ENCODE measurements around the gene JARID2. TPM values are rescaled to one million over a fixed set of nuclear protein-coding genes. Genes with fewer than 3 reads are reported as not detected.

JARID2 gene
- polyA plus RNA-seq, 1 donor from 2014 or later: 25.5 TPM

- Histone ChIP-seq H3K4me2 (ENCODE audit: low read length) (peak overlapping the region; percentile 87), H3K9me3 (ENCODE audit: low read length) (no peaks in the 10 kb centered on the region), H3K36me3 (ENCODE audit: insufficient read depth, low read length) (no peaks in the 10 kb centered on the region), H3F3A (ENCODE audit: insufficient read depth, low read length, poor library complexity, severe bottlenecking) (peaks cover 4% of the 10 kb centered on the region), H3K4me3 (ENCODE audit: low read length) (peak overlapping the region; percentile 63), H3K27ac (ENCODE audit: low read length) (peak overlapping the region; percentile 91), H3K9ac (ENCODE audit: low read length) (peak overlapping the region; percentile 57), H3K79me2 (replicated peaks; ENCODE audit: insufficient read depth, low read length) (peaks cover 92% of the 10 kb centered on the region), H4K20me1 (ENCODE audit: insufficient read depth) (no peaks in the 10 kb centered on the region), H2AFZ (ENCODE audit: low read depth, low read length) (no peak overlapping the region), H3K9me2 (ENCODE audit: insufficient read depth, low read length) (no peaks in the 10 kb centered on the region), H3K27me3 (ENCODE audit: insufficient read depth, low read depth, low read length) (no peaks in the 10 kb centered on the region)
- TF ChIP-seq MXI1 (conservative IDR thresholded peaks at IDR 0.05; ENCODE audit: poor library complexity, severe bottlenecking) (no peak), EZH2 (IDR thresholded peaks at IDR 0.05; ENCODE audit: borderline replicate concordance, insufficient read depth, low read length, poor library complexity, severe bottlenecking) (no peak), TAF1 (IDR thresholded peaks at IDR 0.05; ENCODE audit: low read depth) (no peak), RAD21 (conservative IDR thresholded peaks at IDR 0.05) (no peak), POLR2AphosphoS5 (IDR thresholded peaks at IDR 0.05) (no peak), SMC3 (conservative IDR thresholded peaks at IDR 0.05; ENCODE audit: poor library complexity) (no peak), EP300 (conservative IDR thresholded peaks at IDR 0.05; ENCODE audit: poor library complexity, severe bottlenecking) (no peak)
- TF ChIP-seq, protein P1, sequence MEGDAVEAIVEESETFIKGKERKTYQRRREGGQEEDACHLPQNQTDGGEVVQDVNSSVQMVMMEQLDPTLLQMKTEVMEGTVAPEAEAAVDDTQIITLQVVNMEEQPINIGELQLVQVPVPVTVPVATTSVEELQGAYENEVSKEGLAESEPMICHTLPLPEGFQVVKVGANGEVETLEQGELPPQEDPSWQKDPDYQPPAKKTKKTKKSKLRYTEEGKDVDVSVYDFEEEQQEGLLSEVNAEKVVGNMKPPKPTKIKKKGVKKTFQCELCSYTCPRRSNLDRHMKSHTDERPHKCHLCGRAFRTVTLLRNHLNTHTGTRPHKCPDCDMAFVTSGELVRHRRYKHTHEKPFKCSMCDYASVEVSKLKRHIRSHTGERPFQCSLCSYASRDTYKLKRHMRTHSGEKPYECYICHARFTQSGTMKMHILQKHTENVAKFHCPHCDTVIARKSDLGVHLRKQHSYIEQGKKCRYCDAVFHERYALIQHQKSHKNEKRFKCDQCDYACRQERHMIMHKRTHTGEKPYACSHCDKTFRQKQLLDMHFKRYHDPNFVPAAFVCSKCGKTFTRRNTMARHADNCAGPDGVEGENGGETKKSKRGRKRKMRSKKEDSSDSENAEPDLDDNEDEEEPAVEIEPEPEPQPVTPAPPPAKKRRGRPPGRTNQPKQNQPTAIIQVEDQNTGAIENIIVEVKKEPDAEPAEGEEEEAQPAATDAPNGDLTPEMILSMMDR (IDR thresholded peaks at IDR 0.05; ENCODE audit: poor library complexity, severe bottlenecking): no peak
- TF ChIP-seq, protein P2, sequence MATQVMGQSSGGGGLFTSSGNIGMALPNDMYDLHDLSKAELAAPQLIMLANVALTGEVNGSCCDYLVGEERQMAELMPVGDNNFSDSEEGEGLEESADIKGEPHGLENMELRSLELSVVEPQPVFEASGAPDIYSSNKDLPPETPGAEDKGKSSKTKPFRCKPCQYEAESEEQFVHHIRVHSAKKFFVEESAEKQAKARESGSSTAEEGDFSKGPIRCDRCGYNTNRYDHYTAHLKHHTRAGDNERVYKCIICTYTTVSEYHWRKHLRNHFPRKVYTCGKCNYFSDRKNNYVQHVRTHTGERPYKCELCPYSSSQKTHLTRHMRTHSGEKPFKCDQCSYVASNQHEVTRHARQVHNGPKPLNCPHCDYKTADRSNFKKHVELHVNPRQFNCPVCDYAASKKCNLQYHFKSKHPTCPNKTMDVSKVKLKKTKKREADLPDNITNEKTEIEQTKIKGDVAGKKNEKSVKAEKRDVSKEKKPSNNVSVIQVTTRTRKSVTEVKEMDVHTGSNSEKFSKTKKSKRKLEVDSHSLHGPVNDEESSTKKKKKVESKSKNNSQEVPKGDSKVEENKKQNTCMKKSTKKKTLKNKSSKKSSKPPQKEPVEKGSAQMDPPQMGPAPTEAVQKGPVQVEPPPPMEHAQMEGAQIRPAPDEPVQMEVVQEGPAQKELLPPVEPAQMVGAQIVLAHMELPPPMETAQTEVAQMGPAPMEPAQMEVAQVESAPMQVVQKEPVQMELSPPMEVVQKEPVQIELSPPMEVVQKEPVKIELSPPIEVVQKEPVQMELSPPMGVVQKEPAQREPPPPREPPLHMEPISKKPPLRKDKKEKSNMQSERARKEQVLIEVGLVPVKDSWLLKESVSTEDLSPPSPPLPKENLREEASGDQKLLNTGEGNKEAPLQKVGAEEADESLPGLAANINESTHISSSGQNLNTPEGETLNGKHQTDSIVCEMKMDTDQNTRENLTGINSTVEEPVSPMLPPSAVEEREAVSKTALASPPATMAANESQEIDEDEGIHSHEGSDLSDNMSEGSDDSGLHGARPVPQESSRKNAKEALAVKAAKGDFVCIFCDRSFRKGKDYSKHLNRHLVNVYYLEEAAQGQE (IDR thresholded peaks at IDR 0.05; ENCODE audit: borderline replicate concordance): no peak
Observed at GRCh38 chr6:15403094-15403755, 157.4 kb downstream of the JARID2 start.

DNA sequence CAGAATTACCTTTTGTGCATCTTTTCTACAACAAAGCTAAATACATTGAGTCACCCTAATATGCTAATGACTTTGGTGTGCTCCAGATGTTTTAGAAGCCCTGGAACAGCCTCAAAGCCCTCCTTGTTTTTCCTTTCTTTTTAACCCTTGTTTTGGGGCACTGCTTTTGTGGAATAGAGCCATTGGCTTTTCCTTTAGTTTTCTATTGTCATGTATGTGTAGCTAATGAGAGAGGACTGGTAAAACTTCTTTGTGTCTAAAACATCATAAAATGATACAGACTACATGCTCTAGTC is 158.8 kb downstream of the JARID2 start:
- Histone ChIP-seq H3K4me3 (ENCODE audit: low read length) (peak overlapping the region; percentile 52), H3K27me3 (ENCODE audit: insufficient read depth, low read depth, low read length) (no peaks in the 10 kb centered on the region), H3K27ac (ENCODE audit: low read length) (peak overlapping the region; percentile 91), H4K20me1 (ENCODE audit: insufficient read depth) (no peaks in the 10 kb centered on the region), H3K79me2 (replicated peaks; ENCODE audit: insufficient read depth, low read length) (peaks cover 94% of the 10 kb centered on the region), H2AFZ (ENCODE audit: low read depth, low read length) (peak overlapping the region; percentile 2), H3K4me2 (ENCODE audit: low read length) (peak overlapping the region; percentile 64), H3F3A (ENCODE audit: insufficient read depth, low read length, poor library complexity, severe bottlenecking) (peaks cover 4% of the 10 kb centered on the region), H3K9me3 (ENCODE audit: low read length) (no peaks in the 10 kb centered on the region), H3K9me2 (ENCODE audit: insufficient read depth, low read length) (no peaks in the 10 kb centered on the region), H3K36me3 (ENCODE audit: insufficient read depth, low read length) (no peaks in the 10 kb centered on the region), H3K9ac (ENCODE audit: low read length) (peak overlapping the region; percentile 57)
- TF ChIP-seq RAD21 (conservative IDR thresholded peaks at IDR 0.05) (no peak), SMC3 (conservative IDR thresholded peaks at IDR 0.05; ENCODE audit: poor library complexity) (no peak), TAF1 (IDR thresholded peaks at IDR 0.05; ENCODE audit: low read depth) (peak; percentile 59)
